ENCODE data around the gene RUNDC1.

DNA sequence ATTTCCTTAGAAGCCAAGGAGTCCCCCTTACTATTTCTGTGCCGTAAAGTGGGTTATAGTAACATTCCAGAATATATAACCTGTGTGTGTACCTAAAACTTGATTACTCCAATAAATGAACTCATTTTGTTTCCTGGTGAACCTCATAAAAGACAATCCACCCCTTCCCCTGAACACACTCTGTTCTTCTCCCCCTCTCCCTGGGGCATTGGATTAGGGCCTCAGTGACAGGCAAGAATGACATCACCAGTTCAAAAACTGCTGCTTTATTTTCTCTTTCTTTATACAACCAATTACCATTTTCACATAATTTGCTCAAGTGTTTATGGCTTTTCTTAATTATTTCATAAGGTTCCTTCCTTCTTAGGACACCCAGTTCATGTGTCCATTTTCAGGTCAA lies 33.6 kb upstream of the RUNDC1 start:
- TF ChIP-seq, protein P1, sequence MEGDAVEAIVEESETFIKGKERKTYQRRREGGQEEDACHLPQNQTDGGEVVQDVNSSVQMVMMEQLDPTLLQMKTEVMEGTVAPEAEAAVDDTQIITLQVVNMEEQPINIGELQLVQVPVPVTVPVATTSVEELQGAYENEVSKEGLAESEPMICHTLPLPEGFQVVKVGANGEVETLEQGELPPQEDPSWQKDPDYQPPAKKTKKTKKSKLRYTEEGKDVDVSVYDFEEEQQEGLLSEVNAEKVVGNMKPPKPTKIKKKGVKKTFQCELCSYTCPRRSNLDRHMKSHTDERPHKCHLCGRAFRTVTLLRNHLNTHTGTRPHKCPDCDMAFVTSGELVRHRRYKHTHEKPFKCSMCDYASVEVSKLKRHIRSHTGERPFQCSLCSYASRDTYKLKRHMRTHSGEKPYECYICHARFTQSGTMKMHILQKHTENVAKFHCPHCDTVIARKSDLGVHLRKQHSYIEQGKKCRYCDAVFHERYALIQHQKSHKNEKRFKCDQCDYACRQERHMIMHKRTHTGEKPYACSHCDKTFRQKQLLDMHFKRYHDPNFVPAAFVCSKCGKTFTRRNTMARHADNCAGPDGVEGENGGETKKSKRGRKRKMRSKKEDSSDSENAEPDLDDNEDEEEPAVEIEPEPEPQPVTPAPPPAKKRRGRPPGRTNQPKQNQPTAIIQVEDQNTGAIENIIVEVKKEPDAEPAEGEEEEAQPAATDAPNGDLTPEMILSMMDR (IDR thresholded peaks at IDR 0.05) = no peak
- TF ChIP-seq POLR2A (IDR thresholded peaks at IDR 0.05) = no peak

Data from lower leg skin (tissue), 3 donors.